NCI-H1048 (cell line): ENCODE data around the gene CCNL2.
"Not testable (repeated sequence)": the region's sequence is repeated elsewhere in the genome, so short reads cannot be mapped to it uniquely, and the experiment has no call there.

Source experiments
- DNase-seq: peaks from one replicate; lab custom pipeline; 2025; lab: John Stamatoyannopoulos, UW

The CCNL2 gene

DNA sequence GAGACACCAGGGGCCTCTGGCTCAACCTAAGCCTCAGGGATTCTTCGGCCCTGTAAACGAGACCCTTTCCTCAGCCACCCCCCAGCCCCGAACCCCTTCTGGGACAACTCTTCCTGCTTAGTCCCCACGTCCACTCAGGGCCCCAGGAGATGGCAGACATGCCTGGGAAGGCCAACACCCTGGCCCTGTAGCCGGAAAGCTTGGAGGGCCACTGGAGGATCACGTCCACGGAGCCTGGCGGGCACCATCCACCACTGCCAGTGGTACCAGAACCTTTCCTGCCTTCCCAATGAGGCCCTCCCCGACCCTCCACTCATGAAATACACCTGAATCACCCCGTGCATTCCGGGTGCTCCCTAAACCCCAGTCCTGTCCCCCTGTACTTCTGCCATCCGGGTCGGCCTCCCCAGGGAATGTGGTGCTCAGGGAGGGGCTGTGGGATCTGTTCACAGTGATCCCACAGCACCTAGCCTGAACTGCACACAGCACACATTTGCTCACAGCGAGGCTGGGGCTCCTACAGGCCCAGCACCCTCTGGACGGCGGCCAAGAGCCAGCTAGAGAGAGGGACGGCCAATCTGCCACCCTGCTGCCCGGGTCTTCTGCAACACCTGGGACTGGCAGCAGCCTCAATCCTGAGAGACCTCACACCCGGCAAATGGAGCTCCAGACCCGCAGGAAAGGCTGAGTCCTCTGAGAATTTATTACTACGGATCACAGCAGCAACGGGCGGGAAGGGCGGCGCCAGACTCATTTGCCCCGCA is 25.9 kb downstream of the CCNL2 start:
- no peak for DNase-seq

DNA sequence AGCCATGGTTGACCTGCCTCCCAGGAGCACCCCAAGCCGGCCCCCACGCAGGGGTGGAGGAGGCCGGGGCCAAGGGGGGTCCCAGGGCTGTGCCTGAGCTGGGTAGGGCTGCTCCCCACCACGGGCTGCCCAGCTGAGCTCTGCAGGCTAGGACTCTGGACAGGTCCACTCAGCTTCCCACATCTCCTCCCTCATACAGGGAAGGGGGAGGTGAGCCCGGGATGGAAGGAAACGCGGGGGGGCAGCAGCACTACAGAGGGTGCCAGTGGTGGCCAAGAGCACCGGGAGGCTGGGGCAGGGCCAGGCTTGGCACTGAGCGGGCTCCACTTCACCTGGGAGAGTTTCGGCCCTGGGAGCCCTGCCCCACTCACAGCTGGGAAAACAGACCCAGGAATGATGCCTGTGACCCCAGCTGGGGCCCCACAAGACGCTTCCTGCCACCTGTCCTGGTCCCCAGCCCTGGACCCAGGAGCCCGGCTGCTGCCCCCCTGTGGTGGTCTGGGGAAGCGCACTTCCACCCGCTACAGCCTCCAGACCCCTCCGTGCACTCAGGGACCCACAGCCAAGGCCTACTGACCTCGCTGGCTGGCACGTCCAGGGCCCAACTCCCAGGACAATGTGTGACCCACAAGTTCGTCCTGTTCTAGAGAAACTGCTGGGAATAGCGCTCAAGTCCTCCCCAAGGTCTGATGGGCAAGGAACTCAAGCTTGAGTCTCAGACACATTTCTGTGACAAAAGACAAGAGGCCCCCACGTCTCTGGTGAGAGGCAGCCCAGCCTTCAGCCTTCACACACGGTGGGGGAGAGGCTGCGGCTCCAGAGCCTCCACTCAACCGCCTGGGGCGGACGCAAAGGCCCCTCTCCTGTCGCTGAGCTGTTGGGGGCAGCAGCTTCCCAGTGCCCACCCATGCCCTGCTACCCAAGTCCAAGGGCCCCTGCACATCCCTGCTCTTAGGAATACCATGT is 27.1 kb downstream of the CCNL2 start:
- no peak for DNase-seq

DNA sequence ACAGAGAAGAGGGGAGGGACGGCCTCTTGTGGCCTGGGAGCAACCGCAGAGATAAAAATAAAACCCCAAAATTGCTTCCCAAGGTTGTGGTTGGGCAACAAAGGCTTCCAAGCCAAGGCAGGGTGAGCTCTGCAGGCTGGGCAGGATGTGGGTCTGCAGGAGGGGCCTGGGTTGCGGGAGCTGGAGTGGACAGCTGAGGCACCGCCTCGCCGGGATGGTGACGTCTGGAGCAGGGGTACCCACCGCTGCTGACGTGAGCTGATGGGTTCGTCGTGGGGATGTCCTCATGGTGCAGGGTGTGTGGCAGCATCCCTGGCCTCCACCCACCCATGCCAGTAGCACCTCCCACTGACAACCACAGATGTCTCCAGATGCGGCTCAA is 27.8 kb downstream of the CCNL2 start:
- no peak for DNase-seq

DNA sequence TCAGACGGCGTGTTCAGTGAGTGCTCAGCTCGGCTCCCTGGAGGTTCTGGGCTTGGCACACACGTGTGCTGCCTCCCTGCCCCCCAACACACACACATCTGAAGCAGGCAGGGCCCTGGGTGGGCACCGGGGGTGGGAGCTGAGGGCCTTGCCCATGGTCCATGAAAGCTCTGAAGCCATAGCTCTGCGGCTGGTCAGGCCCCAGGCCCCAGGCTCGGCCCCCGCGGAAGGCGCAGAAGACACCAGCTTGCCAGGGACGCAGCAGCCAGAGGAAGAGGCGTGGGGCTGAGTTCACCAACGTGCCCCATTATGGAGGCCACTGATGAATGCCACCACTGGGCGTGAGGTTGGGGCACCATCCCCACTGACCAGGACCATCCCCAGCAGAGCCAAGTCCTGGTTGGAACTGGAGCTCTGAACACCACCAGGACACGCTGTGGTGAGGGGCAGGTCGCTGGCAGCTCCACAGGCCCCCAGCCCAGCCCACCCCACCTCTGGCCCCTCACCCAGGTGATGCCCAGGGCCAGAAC is 28.3 kb downstream of the CCNL2 start:
- no peak for DNase-seq

DNA sequence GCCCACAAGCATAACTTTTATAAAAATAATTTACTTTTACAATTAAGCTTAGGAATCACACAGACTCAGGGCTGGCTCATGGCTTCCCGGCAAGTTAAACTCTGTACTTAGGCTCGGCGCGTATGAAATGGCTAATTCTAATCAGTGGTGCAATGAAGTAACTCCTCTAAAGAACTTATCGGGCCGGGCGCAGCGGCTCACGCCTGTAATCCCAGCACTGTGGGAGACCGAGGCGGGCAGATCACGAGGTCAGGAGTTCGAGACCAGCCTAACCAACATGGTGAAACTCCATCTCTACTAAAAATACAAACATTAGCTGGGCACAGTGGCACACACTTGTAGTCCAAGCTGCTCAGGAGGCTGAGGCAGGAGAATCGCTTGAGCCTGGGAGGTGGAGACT is 29.0 kb downstream of the CCNL2 start:
- not testable (repeated sequence) for DNase-seq

DNA sequence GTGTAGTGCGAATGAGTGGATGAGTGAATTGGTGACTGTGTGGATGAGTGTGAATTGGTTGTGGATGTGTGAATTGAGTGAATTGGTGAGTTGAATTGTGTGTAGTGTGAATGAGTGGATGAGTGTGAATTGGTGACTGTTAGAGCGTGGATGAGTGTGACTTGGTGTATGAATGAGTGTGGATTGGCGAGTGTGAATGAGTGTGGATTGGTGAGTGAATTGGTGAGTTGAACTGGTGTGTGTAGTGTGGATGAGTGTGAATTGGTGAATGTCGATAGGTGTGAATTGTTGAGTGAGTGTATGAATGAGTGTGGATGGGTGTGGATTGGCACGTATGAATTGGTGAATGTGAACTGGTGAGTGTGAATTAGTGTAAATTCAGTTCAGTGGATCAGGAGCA is 31.8 kb downstream of the CCNL2 start:
- no peak for DNase-seq

DNA sequence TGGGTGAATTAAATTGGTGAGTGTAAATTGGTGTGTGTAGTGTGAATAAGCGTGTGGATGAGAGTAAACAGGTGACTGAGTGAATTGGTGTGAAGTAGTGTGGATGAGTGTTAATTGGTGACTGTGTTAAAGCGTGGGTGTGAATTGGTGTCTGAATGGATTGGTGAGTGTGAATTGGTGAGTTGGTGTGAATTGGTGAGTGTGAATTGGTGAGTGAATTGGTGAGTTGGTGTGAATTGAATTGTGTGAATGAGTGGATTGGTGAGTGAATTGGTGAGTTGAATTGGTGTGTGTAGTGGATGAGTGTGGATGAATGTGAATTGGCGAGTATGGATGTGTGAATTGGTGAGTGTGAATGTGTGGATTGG is 32.5 kb downstream of the CCNL2 start:
- DNase-seq, result no peak

DNA sequence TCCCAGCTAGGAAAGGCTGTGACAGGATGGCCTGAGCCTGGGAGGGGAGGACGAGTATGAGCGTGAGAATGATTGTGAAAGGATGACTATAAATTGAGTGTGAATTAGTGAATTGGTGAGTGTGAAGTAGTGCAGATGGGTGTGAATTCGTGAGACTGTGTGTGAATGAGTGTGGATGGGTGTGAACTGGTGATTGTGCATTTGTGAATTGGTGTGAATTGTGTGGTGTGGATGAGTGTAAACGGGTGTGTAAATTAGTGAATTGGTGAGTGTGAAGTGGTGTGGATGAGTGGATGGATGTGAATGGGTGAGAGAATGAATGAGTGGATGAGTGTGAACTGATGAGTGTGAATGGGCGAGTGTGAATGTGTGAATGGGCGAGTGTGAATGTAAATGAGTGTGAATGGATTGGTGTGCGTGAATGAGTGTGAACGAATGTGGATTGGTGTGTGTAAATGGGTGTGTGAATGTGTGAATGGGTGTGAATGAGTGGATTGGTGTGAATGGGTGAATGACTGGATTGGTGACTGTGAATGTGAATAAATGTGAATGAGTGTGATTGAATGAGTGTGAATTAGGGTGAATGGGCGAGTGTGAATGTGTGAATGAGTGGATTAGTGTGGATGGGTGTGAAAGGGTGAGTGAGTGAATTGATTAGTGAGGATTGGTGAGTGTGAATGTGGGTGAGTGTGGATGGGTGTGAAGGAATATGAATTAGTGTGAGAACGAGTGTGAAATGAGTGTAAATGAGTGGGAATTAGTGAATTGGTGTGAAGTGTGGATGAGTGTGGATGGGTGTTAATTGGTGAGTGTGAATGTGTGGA is 33.0 kb downstream of the CCNL2 start:
- no peak for DNase-seq

DNA sequence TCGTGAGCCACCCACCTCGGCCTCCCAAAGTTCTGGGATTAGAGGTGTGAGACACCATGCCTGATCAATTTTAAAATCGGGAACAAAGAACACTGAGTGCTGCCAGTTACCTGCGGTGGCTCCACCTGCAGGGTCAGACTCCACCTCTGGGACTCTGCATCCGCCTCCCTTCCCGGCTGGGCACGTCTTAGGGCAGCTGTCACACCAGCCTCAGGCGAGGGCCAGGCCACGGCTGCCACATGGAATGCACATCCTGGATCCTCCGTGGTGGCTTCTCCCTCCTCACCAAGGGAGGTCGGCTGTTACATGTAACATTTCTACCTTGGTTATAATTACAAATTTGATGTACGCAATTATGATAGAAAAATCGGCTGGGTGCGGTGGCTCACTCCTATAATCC is 34.9 kb downstream of the CCNL2 start:
- no peak for DNase-seq

DNA sequence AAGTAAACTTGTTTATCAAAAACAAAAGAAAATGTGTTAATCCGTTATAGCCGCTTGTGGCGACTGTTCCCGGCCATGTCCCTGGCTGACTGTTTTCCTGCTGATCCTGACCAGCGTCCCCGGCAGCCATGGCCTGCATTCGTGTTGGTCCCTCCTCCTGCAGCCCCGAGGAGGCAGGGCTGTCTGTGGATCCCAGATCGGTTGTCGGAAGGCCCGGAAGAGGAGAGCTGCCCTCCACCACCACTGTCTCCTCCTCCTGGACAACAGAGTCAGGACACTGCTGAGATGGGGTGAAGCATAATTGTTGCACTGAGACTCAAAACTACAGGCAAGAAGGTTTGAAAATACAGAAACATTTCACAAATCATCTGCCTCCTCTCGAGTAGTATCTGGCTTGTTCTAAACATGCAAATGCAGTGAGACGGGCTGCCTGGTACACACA is 37.1 kb downstream of the CCNL2 start:
- no peak for DNase-seq

DNA sequence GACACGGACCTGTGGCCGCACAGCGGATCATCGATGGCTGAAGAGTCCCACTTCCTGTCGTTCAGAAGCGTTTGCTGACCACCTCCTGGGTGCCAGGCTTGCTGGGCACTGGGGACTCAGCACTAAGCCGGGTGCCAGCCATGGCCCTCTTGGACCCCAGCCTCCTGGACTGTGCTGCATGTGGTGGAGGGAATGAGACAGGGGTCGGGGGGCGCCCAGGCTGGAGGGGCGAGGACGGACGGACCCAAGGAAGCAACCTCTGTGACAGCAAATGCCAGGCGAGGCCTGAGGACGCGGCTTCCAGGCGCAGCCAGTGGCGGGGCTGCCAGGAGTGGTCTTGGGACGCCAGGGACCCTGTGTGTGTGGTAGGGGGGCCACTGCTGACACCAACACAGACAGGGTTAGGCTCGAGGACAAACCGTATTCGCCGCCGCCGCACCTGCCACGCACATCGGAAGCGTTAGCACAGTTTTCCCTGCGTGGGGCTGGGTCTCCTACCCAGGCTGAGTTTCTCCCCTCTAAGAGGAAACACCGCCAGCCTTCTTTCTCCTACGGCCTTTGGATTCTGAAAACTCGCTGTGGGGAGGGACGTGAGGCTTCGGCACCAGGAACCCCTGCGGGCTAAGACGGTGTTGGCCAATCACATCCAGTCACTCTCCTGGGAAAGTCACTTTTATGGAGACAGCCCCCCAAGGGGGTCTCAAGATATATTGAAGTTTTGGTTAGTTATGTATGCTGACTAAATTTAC is 37.7 kb downstream of the CCNL2 start:
- DNase-seq, result no peak

DNA sequence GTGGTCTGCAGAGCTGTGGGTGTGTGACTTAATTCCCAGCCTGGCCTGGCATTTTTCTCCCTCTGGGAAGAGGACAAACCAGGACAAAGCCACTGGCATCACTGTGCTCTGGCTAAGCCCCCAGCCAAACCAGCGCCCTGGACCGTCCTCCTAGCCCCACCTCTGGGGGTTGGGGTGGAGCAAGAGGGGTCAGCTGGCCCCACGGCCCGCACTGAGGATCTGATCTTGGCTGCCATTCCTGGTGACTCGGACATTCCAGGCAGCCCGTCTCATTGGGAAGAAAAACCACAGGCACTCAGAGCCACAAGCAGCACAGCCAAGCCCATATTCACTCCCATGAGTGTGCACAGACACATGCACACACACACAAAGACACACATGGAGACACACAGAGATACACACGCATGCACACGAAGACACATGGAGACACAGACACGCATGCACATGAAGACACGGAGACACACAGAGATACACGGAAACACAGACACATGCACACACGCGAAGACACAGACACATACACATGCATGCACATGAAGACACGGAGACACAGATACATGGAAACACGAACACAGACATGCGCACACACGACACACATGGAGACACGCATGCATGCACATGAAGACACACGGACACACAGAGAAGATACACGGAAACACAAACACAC is 38.5 kb downstream of the CCNL2 start:
- no peak for DNase-seq

DNA sequence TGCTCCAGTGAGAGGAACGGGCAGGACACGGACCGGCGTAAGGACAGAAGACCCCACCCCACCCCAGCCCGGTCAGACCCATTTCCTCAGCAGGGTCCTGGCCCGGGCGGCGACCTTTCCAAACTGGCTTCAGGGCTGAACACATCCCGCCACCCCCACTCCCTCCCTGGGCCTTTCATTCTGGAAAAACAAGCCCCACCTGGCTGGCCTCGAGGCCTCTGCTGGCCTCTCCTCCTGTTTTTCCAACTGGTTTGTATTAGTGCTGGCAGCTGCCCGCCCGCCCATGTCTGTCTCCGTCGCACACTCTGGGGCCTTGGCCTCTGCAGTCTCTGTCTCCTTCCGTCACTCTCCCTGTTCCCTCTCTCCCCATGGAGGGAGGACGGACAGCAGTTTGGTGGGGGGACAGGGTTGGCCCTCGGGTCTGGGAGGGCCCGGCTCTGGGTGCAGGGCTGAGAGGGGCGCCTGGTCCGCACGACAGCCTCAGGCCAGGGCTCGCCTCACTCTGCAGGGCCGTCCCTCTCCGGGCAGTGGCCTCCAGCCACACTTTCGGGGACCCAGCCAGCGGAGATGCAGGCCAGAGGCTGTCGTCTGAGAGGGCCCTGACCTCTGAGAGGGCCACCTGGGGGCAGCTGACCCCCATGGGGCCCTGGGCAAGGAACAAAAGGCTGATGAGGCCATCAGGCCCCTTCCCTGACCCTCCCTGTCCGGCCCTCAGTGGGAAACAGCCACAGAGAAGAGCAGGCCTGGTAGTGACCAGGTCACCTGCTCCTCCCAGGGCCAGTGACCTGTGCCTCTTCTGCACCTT is 39.3 kb downstream of the CCNL2 start:
- DNase-seq, result no peak

DNA sequence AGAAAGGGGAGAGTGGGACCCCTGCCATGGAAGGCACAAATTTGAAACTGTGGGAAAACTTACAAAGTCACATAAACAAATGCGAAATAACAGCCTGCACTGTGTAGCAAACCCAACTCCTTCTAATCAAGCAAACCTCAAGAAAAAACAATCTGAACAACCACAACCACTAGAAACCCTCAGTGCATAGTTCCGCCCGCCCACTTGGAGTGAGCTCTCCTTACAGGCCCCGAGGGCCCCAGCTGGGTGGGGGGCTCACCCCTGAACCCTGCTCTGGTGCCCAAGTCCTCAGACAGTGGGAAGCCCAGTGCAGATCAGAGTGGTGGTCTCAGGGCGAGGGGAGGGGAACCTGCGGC is 39.8 kb downstream of the CCNL2 start:
- DNase-seq, result no peak

DNA sequence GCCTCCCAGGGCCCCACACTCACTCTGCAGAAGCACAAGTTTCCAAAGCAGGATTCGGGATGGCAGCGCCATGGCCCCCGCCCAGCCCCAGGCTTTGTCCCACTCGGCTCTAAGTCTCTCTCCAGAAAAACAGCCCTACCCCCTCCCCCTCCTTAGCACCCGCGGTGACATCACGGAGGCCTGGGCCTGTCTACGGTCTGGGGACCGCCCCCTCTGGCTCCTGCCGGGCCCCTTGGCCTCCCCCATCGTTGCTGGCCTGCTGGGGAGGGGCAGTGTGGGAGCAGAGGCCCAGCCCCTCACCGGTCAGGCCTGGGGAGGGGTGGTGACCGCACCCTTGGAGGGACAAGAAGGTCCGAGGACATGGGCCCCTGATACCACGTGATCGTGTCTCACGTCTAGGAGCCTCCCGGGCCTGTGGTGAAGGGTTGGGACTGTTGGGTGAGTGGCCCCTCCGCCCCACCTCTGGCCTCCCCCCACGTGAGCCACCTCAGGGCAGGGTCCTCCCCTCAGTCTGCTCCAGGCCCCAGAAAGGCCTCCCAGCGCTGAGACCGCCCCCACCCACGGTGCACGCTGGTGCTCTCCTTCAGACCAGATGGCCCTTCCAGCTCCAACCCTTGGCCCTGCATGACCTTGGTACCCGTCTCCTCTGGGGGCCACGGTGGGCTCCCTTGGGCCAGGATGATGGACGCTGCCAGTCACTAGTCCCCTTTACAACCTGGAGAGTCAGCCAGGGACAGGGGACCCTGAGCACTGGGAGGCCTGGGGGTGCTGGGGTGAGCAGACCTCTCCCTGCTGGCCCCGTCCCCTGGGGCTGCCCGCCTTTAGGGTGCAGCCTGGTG is 40.5 kb downstream of the CCNL2 start, which contains the start of gene MXRA8:
MXRA8 (minus strand) TSS at position 123 of the 839 bp plus-strand sequence; CDS start at position 72, 51 bp downstream.
- no peak for DNase-seq

DNA sequence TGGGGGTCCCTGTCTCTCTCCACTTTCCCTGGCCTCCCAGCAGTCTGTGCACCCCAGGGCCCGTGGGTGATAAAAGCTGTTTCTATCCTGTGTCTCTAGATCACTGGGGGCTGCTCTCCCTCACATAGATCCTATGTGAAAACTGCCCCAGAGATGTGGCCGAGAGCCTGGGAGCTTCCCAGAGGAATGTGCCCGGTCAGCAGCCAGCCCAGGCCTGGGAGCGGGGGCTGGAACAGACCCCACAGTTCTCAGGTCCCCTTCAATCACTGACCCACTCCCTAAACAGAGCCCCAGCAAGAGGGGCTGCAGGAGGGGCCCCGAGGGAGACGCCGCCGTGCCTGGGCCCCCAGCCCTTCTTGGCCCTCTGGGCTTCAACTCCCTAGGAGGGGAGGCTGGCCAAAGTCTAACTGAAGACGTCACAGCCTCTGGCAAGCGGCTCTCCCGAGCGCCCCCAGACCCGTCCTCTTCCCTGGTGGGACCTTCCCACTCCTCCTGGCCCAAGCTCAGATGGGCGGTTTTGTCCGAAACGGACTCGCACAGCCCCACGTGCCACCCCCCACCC is 41.2 kb downstream of the CCNL2 start:
- no peak for DNase-seq

DNA sequence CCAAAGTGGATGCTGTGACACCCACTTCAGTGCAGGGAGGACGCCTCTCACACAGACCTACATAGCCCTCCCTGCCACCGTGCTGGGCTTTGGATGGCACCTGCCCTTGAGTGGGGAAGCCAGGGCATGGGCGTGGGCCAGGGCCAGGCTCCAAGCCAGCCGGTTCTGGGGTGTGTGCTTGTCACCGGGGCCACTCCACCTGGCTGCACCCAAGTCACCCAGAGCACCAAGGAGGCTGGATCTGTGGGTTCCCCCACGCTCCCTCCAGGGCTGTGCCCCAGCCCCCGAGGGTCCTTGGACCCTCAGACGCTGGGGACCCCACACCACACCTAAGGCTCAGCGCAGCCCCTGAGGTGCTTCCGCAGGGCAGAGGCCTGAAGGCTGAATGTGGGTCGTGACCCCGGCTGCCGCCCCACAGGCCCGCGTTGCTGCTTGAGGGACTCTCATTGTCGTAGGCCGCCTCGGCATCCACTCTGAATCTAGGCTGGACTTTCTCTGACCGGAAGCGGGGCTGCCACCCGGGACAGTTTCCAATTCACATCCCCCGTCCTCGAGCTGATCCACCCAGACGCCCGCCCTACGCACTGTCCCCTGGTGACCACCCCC is 42.2 kb downstream of the CCNL2 start:
- no peak for DNase-seq

DNA sequence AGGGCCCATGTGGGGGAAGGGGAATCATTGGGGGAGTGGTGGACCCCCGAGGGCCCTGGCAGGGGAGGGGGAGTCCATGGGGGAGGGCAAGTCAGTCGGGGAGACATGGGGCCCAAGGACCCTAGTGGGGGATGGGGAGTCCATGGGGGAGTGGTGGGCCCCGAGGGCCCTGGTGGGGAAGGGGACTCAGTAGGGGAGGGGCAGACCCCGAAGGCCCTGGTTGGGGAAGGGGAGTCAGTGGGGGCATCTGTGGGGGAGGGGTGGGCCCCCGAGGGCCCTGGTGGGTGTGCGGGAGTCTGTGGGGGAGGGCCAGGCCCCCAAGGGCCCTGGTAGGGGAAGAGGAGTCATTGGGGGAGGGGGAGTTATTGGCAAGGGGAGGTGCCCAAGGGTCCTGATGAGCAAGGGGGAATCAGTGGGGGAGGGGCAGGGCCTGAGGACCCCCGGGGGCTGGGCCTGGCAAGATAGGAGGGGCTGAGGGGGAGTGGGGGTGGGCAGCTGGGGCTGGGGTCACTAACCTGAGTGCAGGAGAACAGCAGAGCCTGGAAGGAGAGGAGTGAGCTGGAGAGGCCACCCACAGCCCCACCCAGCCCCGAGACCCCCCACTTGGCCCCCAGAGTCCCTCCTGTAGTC is 42.9 kb downstream of the CCNL2 start:
- DNase-seq, result no peak
